Central memory CD4-positive, alpha-beta T cell (primary cell): ENCODE measurements around the gene ABCD2.
"Not testable (repeated sequence)": the region's sequence is repeated elsewhere in the genome, so short reads cannot be mapped to it uniquely, and the experiment has no call there.

ENCODE experiments used
- DNase-seq: peaks from one replicate; pipeline ENCODE4 v3.0.0; 2022

Gene ABCD2

GRCh38 chr12:39611818-39612217 is 7.8 kb downstream of the ABCD2 start:
- no peak for DNase-seq

DNA sequence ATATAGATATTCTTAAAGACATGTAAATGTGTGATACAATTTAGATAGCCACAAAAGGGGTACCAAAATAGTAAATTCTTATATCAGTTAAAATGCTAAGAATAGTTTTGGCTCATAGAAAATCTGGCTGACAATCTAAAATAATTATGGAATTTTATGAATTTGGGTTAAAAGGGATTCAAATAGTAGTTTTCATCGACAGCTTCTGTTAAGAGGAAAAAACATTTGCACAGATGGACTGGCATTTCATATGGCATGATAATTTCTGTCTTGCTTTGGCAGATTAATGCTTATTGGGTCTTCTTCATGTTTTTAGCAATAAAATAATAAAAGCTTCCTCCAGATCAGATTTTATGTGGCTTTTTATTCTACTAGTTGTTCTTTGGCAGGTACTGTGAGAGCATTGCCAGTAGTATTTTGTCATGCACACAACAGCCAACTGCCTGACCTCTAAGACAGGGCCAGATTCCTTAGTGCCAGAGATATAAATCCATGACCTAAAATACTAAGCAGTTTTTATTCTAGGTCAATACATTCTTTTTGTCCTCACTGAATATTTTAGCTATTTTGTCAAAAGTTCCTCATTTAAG is 9.1 kb downstream of the ABCD2 start:
- no peak for DNase-seq

GRCh38 chr12:39606712-39607423 is 12.7 kb downstream of the ABCD2 start:
- DNase-seq = no peak

- no peak for DNase-seq
Measured at GRCh38 chr12:39605996-39606395, 13.6 kb downstream of the ABCD2 start.

DNA sequence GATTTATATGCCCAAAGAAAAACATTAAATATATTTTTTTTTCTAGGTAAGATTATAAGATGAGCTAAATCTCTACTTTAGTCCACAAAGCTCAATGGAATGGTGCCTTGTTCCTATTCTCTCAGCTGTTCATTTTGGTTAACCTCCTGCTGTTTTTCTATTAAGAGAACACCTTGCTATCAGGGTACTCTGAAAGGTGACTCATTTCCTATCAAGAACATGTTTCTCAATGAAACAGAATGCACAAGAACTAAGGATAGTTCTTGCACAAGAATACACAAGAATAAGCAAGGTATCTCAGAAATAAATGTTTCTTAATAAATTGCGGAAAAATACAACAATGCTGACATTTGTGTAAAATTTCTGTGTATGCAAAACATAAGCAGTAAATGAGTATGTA is 14.1 kb downstream of the ABCD2 start:
- DNase-seq = no peak

GRCh38 chr12:39603065-39603464 is 16.5 kb downstream of the ABCD2 start:
- DNase-seq = no peak

DNA sequence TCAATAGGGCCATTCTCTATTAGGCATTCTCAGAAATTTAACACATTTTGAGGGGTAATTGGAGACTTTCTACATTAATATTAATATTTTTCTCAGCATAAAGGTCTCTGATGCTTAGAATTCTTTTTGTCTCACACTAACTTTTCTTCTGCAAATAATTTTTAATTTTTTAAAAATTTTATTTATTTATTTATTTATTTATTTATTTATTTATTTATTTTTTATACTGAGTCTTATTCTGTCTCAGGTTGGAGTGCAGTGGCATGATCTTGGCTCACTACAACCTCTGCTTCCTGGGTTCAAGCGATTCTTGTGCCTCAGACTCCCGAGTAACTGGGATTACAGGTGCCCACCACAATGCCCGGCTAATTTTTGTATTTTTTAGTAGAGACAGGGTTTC is 17.7 kb downstream of the ABCD2 start:
- not testable (repeated sequence) for DNase-seq

- DNase-seq = no peak
Measured at GRCh38 chr12:39595928-39596327, 23.7 kb downstream of the ABCD2 start.

GRCh38 chr12:39592295-39592694 is 27.3 kb downstream of the ABCD2 start:
- no peak for DNase-seq

GRCh38 chr12:39588348-39588747 is 31.3 kb downstream of the ABCD2 start:
- no peak for DNase-seq

DNA sequence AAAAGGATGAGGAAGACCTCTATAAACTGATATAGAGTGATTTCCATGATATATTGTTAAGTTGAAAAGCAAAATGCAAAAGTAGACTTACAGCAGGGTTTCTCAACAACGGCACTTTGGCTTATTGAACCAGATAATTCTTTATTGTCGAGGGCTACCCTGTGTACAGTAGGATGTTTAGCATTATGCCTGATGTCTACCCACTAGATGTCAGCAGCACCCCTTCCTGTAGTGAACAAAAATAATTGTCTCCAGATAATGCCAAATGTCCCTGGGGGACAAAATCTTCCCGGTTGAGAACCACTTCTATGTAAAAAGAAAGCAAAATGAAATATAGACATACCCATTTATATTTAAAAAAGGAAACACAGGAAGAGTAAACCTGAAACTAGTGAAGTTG is 32.4 kb downstream of the ABCD2 start:
- peak; percentile 20 for DNase-seq

GRCh38 chr12:39586816-39587215 is 32.8 kb downstream of the ABCD2 start:
- no peak for DNase-seq

DNA sequence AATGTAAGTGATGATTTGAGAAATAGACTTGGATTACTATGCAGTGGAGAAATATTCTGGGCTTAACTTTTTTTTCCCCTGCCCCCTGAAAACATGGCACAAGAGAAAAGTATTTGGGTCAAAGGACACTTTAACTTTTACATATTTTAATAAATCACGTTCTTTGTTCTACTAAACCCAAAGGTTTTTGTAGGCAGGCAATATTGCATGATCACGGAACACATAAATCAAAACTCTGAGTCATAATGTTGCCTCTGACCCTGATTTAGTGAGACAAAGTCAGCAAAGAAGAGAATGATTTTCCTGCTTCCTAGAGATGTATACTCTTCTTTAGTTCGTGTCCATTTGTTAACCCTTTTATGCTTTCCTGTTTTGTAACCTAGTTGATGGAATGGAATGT is 38.0 kb downstream of the ABCD2 start:
- no peak for DNase-seq

DNA sequence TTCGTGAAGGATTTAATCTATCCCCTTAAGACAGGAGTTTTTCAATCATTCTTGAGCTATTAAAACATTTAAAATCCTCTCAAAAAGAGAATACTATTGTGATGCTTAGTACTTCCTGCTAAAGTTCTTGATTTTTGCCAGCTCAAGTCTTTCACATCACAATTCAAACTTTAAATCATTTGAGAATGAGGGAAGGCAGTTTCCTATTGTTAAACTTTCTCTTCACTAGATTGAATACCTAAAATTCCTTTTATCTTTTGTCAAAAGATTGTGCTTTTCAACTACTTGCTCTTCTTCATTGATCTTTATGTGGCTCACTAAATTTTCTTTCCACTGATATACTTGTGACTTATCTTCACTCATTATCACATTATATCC is 44.1 kb downstream of the ABCD2 start:
- no peak for DNase-seq

- no peak for DNase-seq
Measured at GRCh38 chr12:39574785-39575497, 44.7 kb downstream of the ABCD2 start.

- DNase-seq = no peak
Measured at GRCh38 chr12:39574378-39574777, 45.2 kb downstream of the ABCD2 start.

- DNase-seq = no peak
Measured at GRCh38 chr12:39573971-39574370, 45.6 kb downstream of the ABCD2 start.

- no peak for DNase-seq
Measured at GRCh38 chr12:39572551-39572950, 47.1 kb downstream of the ABCD2 start.

DNA sequence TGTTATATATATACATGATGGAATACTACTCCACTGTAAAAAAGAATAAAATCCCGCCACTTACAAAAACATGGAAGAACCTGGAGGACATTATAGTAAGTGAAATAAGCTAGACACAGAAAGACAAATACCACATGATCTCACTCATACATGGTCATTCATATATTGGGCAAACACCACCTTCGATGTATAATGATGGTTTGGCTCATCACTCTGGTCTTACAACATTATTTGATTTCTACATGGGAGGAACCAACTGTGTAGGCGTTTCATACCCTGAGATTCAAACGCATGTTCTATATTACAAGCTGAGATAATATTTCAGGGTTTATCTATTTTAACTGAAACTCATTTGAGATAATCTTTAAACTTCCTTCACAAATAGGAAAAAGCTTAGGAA is 48.3 kb downstream of the ABCD2 start:
- no peak for DNase-seq

GRCh38 chr12:39553476-39553875 is 66.1 kb downstream of the ABCD2 start:
- DNase-seq = no peak

- not testable (repeated sequence) for DNase-seq
Measured at GRCh38 chr12:39544211-39544610, 75.4 kb downstream of the ABCD2 start.

GRCh38 chr12:39541471-39541870 is 78.1 kb downstream of the ABCD2 start:
- no peak for DNase-seq

DNA sequence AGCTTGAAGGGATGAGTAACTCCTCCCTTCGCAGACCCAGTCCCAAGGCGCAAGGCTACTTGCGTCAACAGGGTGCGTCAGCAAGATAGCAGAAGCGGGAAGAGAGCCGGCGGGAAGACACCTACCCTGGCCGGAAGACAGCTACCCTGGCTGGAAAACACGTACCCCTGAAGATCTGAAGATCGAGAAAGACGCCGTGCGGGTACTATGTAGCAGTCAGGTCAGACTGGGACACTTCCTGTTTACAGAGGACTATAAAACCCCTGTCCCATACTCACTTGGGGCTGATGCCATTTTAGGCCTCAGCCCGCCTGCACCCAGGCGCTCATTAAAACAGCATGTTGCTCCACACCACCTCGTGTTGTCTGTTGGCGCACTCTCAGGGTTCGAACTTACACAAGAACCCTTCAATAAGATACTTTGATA is 80.9 kb downstream of the ABCD2 start:
- DNase-seq = no peak

GRCh38 chr12:39533951-39534350 is 85.7 kb downstream of the ABCD2 start:
- no peak for DNase-seq
